Measurements from ENCODE around the gene ETAA1. TPM values are rescaled to one million over a fixed set of nuclear protein-coding genes. Genes with fewer than 3 reads are reported as not detected.
A peak's percentile ranks its signal among the peaks of the same experiment; 100 is the strongest.

ETAA1 gene
- total RNA-seq, 2 donors from 2014 or later: 14.5 to 14.6 TPM

- H3K27ac ChIP-seq: no peak overlapping the region
- TF ChIP-seq POLR2A (IDR thresholded peaks at IDR 0.05): no peak
- peak; percentile 68 for TF ChIP-seq POLR2AphosphoS5 (IDR thresholded peaks at IDR 0.05)
- TF ChIP-seq, protein P1, sequence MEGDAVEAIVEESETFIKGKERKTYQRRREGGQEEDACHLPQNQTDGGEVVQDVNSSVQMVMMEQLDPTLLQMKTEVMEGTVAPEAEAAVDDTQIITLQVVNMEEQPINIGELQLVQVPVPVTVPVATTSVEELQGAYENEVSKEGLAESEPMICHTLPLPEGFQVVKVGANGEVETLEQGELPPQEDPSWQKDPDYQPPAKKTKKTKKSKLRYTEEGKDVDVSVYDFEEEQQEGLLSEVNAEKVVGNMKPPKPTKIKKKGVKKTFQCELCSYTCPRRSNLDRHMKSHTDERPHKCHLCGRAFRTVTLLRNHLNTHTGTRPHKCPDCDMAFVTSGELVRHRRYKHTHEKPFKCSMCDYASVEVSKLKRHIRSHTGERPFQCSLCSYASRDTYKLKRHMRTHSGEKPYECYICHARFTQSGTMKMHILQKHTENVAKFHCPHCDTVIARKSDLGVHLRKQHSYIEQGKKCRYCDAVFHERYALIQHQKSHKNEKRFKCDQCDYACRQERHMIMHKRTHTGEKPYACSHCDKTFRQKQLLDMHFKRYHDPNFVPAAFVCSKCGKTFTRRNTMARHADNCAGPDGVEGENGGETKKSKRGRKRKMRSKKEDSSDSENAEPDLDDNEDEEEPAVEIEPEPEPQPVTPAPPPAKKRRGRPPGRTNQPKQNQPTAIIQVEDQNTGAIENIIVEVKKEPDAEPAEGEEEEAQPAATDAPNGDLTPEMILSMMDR (IDR thresholded peaks at IDR 0.05): no peak
These were observed 49.4 kb downstream of the ETAA1 start for GRCh38 chr2:67446491-67446911.

GRCh38 chr2:67448648-67449047 lies 51.5 kb downstream of the ETAA1 start:
- no peak overlapping the region for H3K4me3 ChIP-seq
- intact Hi-C loops (cut with DNase I): no loop called here
- H3K4me1 ChIP-seq (replicated peaks): peaks cover 11% of the 10 kb centered on the region
- H3K27me3 ChIP-seq (replicated peaks; ENCODE audit: insufficient read depth): no peaks in the 10 kb centered on the region
- H3K36me3 ChIP-seq: no peaks in the 10 kb centered on the region
- 90% methylated on average over 1 of the region's 1 CpG for WGBS
- H3K9me3 ChIP-seq: no peaks in the 10 kb centered on the region
- no peak for DNase-seq (ENCODE audit: low spot score)
- TF ChIP-seq, protein P1 (IDR thresholded peaks at IDR 0.05): no peak
- no peak for TF ChIP-seq POLR2AphosphoS5 (IDR thresholded peaks at IDR 0.05)
- no peak for TF ChIP-seq POLR2A (IDR thresholded peaks at IDR 0.05)
- no peak overlapping the region for H3K27ac ChIP-seq

More at GRCh38 chr2:67446491-67446911, 49.4 kb downstream of the ETAA1 start:
- no peak for DNase-seq (ENCODE audit: low spot score)
- intact Hi-C loops (cut with DNase I): no loop called here
- 15% methylated on average over 2 of the region's 2 CpGs for WGBS
- no peaks in the 10 kb centered on the region for H3K36me3 ChIP-seq
- H3K4me3 ChIP-seq: no peak overlapping the region
- no peaks in the 10 kb centered on the region for H3K9me3 ChIP-seq
- no peaks in the 10 kb centered on the region for H3K27me3 ChIP-seq (replicated peaks; ENCODE audit: insufficient read depth)
- H3K4me1 ChIP-seq (replicated peaks): peaks cover 11% of the 10 kb centered on the region

DNA sequence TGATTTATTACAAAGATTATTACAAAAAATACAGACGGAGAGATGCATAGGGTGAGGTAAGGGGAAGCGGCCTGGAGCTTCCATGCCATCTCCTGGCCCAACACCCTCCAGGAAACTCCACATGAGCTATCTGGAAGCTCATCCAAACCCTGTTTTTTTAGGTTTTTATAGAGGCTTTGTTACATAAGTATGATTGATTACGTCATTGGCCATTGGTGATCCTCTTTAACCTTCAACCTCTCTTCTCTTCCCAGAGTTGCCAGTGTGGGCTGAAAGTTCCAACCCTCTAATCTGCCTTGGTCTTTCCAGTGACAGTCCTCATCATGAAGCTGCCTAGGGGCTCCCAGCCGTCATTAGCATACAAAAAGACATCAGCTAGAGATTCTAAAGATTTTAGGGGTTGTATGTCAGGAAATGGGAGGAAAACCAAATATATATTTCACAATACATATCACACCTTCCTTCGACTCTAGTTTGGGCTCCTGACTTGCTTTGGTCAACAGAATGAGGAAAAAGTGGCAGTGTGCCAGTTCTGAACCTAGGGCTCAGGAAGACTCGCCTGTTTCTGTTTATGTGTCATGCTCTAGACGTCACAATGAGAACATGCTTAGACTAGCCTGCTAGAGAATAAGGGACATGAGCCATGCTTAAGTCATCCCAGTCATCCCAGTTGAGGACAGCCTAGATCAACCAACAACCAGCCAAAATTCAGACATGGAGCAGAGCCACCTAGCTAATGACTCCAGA lies 54.1 kb downstream of the ETAA1 start:
- TF ChIP-seq POLR2AphosphoS5 (IDR thresholded peaks at IDR 0.05) (no peak), POLR2A (IDR thresholded peaks at IDR 0.05) (no peak)
- TF ChIP-seq, protein P1 (IDR thresholded peaks at IDR 0.05): no peak
- intact Hi-C loops (cut with DNase I): no loop called here
- Histone ChIP-seq H3K27ac (no peak overlapping the region), H3K27me3 (replicated peaks; ENCODE audit: insufficient read depth) (no peaks in the 10 kb centered on the region), H3K4me1 (replicated peaks) (peaks cover 3% of the 10 kb centered on the region), H3K9me3 (no peaks in the 10 kb centered on the region), H3K36me3 (no peaks in the 10 kb centered on the region), H3K4me3 (no peak overlapping the region)
- WGBS: 55% methylated on average over 7 of the region's 7 CpGs
- DNase-seq (ENCODE audit: low spot score): peak; percentile 40

DNA sequence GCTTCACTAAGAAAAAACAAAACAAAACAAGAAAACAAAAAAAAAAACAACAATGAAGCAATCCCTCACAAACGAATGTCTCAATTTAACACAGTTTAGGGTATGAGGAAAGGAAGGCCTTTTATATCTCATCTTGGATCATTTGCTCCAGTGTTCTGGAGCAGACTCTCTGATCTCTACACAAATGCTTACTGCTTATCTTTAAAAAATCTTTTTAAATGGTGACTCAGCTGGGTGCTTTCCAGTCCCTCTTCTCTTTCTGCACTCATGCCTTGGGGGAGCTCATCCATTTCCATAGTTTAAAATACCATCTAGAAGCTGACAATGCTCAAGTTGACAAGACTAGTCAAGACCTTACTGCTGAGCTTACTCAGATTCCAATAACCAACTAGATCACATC lies 56.2 kb downstream of the ETAA1 start:
- no peak for DNase-seq (ENCODE audit: low spot score)
- H3K36me3 ChIP-seq: no peaks in the 10 kb centered on the region
- H3K27me3 ChIP-seq (replicated peaks; ENCODE audit: insufficient read depth): no peaks in the 10 kb centered on the region
- no peak overlapping the region for H3K4me3 ChIP-seq
- H3K9me3 ChIP-seq: no peaks in the 10 kb centered on the region
- 35% methylated on average over 1 of the region's 1 CpG for WGBS
- TF ChIP-seq POLR2A (IDR thresholded peaks at IDR 0.05) (no peak), POLR2AphosphoS5 (IDR thresholded peaks at IDR 0.05) (no peak)
- TF ChIP-seq, protein P1 (IDR thresholded peaks at IDR 0.05): no peak
- H3K4me1 ChIP-seq (replicated peaks): no peaks in the 10 kb centered on the region
- intact Hi-C loops (cut with DNase I): no loop called here
- H3K27ac ChIP-seq: no peak overlapping the region

Data from prostate gland (tissue), 2 donors.